Cardiac muscle cell (in vitro differentiated cells and primary cell): ENCODE results near the gene ENSA. TPM values are rescaled to one million over a fixed set of nuclear protein-coding genes. Genes with fewer than 3 reads are reported as not detected.
"Not testable (repeated sequence)": the region's sequence is repeated elsewhere in the genome, so short reads cannot be mapped to it uniquely, and the experiment has no call there.

Experiments used
- DNase-seq, 2 donors: peaks; one replicate each; pipeline versions ENCODE4 v3.0.0 to v3.0.0-alpha.2; 2010 to 2017; ENCODE audit warnings: low read depth in 1 of 2, low spot score in 1 of 2
- H3K27ac ChIP-seq: fragments of 200-600 bp; sonication (generic); 2 replicates; pipeline ENCODE4 v1.5.1; 2016
- H3K27me3 ChIP-seq: fragments of 200-600 bp; sonication (generic); 2 replicates; pipeline ENCODE4 v1.6.0; 2016; ENCODE audit warnings: control low read depth
- H3K36me3 ChIP-seq: fragments of 200-600 bp; sonication (generic); 2 replicates; pipeline ENCODE4 v1.5.1; 2016; ENCODE audit warnings: control low read depth
- H3K4me1 ChIP-seq: fragments of 200-600 bp; sonication (generic); 2 replicates; pipeline ENCODE4 v1.8.1; 2017; ENCODE audit warnings: low read depth, mild to moderate bottlenecking, mixed run types
- H3K4me3 ChIP-seq: fragments of 200-600 bp; sonication (generic); 2 replicates; pipeline ENCODE4 v1.5.1; 2016; ENCODE audit warnings: mild to moderate bottlenecking
- H3K9me3 ChIP-seq: fragments of 200-600 bp; sonication (generic); 2 replicates; pipeline ENCODE4 v1.5.1; 2017; ENCODE audit warnings: low read depth, mild to moderate bottlenecking, control low read depth
- polyA plus RNA-seq: library from polyadenylated mRNA; unstranded; fragments of >200 nt; fragmentation: Nextera tagmentation; extraction: Ambion mirVana; gene quantifications from 2 replicates; pipeline ENCODE4 v1.2.1, GENCODE V29; 2016
- total RNA-seq: library from RNA; depleted of rRNA; stranded (reverse); fragments of >200 nt; gene quantifications from 2 replicates; pipeline ENCODE4 v1.2.3, GENCODE V29; 2016
- TF ChIP-seq, protein P1 (sequence below): IDR thresholded peaks from 2 replicates; pipeline ENCODE4 v1.5.1; 2012; ENCODE audit warnings: low read depth, mild to moderate bottlenecking, low read length

ENSA gene
- total and polyA plus RNA-seq, 2 experiments from 2014 or later, result 65.9 to 82.2 TPM

DNA sequence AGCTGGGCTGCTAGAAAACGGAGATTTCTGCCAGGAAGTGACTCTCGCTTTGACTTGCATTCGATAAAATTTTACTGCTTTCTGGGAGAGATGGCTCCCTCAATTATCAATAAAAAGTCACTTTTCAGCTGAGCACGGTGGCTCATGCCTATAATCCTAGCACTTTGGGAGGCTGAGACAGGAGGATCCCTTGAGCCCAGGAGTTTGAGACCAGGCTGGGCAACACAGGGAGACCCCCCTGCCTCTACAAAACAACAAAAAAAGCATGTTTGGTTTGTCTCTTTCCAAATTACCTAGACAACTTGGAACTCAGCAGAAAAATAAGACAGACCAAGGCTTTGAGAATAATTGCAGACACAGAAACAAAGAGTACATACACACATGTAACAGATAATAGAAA, 12.9 kb upstream of the ENSA start:
- H3K9me3 ChIP-seq, result no peaks in the 10 kb centered on the region
- no peaks in the 10 kb centered on the region for H3K4me1 ChIP-seq
- H3K4me3 ChIP-seq, result no peak overlapping the region
- H3K27ac ChIP-seq, result no peak overlapping the region
- TF ChIP-seq, protein P1, sequence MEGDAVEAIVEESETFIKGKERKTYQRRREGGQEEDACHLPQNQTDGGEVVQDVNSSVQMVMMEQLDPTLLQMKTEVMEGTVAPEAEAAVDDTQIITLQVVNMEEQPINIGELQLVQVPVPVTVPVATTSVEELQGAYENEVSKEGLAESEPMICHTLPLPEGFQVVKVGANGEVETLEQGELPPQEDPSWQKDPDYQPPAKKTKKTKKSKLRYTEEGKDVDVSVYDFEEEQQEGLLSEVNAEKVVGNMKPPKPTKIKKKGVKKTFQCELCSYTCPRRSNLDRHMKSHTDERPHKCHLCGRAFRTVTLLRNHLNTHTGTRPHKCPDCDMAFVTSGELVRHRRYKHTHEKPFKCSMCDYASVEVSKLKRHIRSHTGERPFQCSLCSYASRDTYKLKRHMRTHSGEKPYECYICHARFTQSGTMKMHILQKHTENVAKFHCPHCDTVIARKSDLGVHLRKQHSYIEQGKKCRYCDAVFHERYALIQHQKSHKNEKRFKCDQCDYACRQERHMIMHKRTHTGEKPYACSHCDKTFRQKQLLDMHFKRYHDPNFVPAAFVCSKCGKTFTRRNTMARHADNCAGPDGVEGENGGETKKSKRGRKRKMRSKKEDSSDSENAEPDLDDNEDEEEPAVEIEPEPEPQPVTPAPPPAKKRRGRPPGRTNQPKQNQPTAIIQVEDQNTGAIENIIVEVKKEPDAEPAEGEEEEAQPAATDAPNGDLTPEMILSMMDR, result no peak
- H3K27me3 ChIP-seq, result no peaks in the 10 kb centered on the region
- H3K36me3 ChIP-seq, result no peaks in the 10 kb centered on the region
- DNase-seq, result no peak

DNA sequence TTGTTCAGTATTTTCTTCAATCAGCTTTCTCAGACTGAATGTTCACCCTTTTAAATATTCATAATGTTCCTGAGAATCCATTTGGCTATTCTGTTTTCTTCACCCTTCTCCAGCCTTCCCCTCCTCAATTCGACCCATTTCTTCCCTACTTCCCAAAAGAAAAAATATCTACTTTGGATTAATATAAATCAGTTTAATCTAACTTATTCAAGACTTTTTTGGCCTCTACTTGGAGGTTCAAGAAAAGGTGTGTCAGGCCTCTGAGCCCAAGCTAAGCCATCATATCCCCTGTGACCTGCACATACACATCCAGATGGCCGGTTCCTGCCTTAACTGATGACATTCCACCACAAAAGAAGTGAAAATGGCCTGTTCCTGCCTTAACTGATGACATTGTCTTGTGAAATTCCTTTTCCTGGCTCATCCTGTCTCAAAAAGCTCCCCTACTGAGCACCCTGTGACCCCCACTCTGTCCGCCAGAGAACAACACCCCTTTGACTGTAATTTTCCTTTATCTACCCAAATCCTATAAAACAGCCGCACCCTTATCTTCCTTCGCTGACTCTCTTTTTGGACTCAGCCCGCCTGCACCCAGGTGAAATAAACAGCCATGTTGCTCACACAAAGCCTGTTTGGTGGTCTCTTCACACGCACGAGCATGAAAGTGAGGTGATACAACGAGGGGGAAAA, 11.9 kb upstream of the ENSA start:
- H3K4me1 ChIP-seq, H3K27me3 ChIP-seq, H3K27ac ChIP-seq, DNase-seq, H3K36me3 ChIP-seq, H3K4me3 ChIP-seq, H3K9me3 ChIP-seq: not testable (repeated sequence)

DNA sequence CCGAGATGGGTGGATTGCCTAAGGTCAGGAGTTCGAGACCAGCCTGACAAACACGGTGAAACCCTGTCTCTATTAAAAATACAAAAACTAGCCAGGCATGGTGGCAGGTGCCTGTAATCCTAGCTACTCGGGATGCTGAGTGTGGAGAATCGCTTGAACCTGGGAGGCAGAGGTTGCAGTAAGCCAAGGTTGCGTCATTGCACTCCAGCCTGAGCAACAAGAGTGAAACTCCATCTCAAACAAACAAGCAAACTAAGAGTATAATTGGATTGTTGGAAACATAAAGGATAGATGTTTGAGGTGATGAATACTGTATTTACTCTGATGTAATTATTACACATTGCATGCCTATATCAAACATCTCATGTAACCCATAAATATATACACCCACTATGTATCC, 9.0 kb upstream of the ENSA start:
- H3K36me3 ChIP-seq, H3K9me3 ChIP-seq, H3K27me3 ChIP-seq, DNase-seq, H3K4me3 ChIP-seq, H3K4me1 ChIP-seq, H3K27ac ChIP-seq: not testable (repeated sequence)

DNA sequence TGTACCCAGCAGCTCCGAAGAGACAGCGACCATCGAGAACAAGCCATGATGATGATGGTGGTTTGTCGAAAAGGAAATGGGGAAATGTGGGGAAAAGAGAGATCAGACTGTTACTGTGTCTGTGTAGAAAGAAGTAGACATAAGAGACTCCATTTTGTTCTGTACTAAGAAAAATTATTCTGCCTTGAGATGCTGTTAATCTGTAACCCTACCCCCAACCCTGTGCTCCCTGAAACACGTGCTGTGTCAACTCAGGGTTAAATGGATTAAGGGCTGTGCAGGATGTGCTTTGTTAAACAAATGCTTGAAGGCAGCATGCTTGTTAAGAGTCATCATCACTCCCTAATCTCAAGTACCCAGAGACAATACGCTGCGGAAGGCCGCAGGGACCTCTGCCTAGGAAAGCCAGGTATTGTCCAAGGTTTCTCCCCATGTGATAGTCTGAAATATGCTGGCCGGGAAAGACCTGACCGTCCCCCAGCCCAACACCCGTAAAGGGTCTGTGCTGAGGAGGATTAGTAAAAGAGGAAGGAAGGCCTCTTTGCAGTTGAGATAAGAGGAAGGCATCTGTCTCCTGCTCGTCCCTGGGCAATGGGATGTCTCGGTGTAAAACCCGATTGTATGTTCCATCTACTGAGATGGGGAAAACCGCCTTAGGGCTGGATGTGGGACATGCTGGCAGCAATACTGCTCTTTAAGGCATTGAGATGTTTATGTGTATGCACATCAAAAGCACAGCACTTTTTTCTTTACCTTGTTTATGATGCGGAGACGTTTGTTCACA, 5.6 kb upstream of the ENSA start:
- DNase-seq, H3K27ac ChIP-seq, H3K27me3 ChIP-seq, H3K9me3 ChIP-seq, H3K36me3 ChIP-seq, H3K4me3 ChIP-seq, H3K4me1 ChIP-seq: not testable (repeated sequence)

DNA sequence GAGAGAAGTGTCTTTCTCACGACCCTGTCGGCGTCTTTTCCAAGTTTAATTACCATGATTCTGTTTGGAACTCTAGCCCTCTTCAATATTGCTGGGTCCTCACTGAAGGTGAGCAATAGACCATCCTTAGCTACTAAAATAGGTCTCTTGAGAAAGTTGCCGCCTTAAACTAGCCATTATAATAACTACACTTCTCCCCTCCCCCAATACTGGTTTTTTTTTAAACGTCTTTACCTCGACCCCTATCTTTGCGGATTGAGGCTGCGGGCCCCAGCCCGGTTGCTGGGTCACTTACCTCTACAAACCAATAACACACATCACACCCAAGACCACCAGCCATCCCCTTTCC, 672 bp downstream of the ENSA start:
- H3K4me3 ChIP-seq, result peak overlapping the region; percentile 57
- no peak for DNase-seq
- H3K36me3 ChIP-seq, result peaks cover 32% of the 10 kb centered on the region
- no peaks in the 10 kb centered on the region for H3K9me3 ChIP-seq
- peaks cover 6% of the 10 kb centered on the region for H3K4me1 ChIP-seq
- peak overlapping the region; percentile 97 for H3K27ac ChIP-seq
- no peaks in the 10 kb centered on the region for H3K27me3 ChIP-seq
- TF ChIP-seq, protein P1, result no peak

DNA sequence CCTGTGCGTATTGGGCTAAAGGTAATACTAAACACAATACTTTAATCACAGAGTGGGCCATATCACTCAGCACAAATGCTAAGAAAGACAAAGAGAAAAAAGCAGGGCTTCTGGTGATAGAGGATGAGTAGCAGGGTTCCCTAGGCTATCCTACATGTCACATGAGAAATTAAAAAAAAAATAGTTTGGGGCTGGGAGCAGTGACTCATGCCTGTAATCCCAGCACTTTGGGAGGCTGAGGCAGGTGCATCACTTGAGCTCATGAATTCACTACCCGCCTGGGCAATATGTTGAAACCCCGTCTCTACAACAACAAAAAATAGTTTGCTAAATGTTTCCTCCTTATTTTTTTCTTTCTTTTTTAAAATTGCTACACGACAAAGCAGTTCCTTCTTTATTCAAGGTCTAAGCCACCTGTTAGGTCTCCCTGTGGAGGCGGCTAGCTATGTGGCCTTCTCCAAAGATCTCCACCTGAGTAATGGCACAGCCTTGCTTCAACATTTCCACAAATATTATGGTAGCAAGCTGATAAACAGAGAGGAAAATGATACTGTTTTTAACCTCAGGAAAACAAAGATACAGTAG, 1.5 kb downstream of the ENSA start:
- Histone ChIP-seq H3K36me3 (peaks cover 36% of the 10 kb centered on the region), H3K27ac (no peak overlapping the region), H3K4me1 (peaks cover 6% of the 10 kb centered on the region), H3K4me3 (peak overlapping the region; percentile 57), H3K9me3 (no peaks in the 10 kb centered on the region), H3K27me3 (no peaks in the 10 kb centered on the region)
- no peak for DNase-seq
- TF ChIP-seq, protein P1, result no peak

DNA sequence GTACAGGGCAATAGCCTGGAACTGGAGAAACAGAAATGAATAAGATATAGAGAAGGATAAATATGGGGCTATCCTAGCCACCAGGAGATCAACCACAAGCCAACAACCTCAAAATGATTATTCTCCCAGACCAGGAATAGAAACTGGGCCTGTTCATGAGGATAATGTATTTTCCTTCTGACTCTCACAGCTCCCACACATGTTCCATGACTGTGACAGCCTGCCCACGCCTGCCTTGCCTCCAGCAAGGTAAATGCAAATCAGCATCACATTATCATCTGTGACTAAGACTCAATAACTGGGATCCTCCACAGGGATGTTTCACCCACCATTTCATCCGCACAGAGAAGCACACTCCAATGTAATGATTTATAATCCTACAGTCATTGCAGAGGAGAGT, 3.3 kb downstream of the ENSA start:
- no peaks in the 10 kb centered on the region for H3K27me3 ChIP-seq
- TF ChIP-seq, protein P1, result no peak
- H3K27ac ChIP-seq, result no peak overlapping the region
- peaks cover 6% of the 10 kb centered on the region for H3K4me1 ChIP-seq
- no peaks in the 10 kb centered on the region for H3K9me3 ChIP-seq
- H3K4me3 ChIP-seq, result no peak overlapping the region
- peaks cover 43% of the 10 kb centered on the region for H3K36me3 ChIP-seq
- no peak for DNase-seq

DNA sequence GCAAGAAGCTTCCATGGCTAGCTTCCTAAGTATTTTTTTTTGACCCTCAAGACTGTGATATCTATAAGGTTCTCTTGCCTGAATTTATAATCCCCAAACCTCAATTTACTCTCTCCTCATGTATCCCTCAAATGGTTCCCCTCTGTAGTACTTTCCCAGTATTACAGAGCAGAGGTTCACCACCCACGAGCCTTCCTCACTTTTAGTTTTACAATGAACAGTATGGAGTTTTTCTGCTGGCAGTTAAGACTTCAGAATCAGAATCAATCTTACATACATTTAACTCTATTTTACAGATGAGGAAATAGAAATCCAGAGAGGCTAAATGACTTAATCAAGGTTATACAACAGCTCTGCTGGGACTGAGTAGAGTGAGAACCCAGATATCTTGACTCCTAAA, 4.9 kb downstream of the ENSA start:
- not testable (repeated sequence) for H3K9me3 ChIP-seq, DNase-seq, H3K4me1 ChIP-seq, H3K27ac ChIP-seq, H3K4me3 ChIP-seq, H3K27me3 ChIP-seq
- H3K36me3 ChIP-seq, result peaks cover 53% of the 10 kb centered on the region

DNA sequence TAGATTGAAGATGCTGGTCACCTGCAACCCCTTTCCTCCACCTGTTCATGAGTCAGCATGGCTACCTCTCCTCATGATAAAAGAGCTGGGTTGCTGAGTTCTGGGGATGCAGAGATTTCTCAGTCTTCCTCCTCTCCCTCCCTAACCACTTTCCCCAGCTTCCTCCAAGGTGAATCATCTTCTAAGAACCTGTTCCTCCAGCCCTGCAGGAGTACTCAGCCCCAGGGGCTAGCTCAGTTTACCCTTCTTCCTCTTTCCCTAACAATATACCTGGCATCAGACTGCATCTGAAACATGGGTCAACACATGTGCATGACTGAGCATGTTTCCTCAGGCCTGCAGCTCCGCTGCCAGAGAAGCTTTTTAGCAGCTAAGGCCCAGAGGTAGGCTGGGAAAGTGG, 5.3 kb downstream of the ENSA start:
- not testable (repeated sequence) for H3K4me1 ChIP-seq, H3K27ac ChIP-seq, H3K9me3 ChIP-seq, DNase-seq, H3K4me3 ChIP-seq, H3K27me3 ChIP-seq
- H3K36me3 ChIP-seq, result peaks cover 57% of the 10 kb centered on the region
